ENCODE data around the gene LCP1.

DNA sequence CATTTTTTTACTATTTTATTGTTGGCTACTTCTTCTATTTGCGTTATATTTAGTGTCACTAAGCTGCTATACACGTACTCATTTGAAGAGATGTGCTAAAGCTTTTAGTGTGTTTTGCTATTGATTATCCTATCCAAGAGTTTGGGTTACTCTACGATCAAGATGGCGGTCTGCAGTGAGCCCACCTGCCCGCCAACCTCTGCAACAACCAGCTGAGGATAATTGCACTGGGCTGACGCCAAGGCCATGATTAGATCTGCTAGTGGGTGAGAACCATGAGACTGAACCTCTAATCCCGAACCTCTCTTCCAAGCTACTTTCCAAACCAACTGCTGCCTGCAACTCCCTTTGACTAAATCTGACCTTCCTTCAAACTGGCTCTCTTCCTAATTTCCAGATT is 78.9 kb downstream of the LCP1 start:
- TF ChIP-seq ZNF274 (IDR thresholded peaks at IDR 0.05; ENCODE audit: low read depth, low read length) (no peak), SUZ12 (IDR thresholded peaks at IDR 0.05; ENCODE audit: extremely low read depth, insufficient read depth, insufficient read length) (no peak)
